Epithelial cell of esophagus (primary cell): ENCODE measurements around the gene GRK6.

Experiments used
- DNase-seq: peaks from one replicate; pipeline ENCODE4 v3.0.0; 2010; ENCODE audit warnings: low read depth
- H3K4me3 ChIP-seq: 2 replicates; pipeline ENCODE4 v1.5.1; 2011; ENCODE audit warnings: mild to moderate bottlenecking, low read length, control low read depth
- TF ChIP-seq, protein P1 (sequence below): IDR thresholded peaks from 2 replicates; pipeline ENCODE4 v1.5.1; 2011; ENCODE audit warnings: low read depth, mild to moderate bottlenecking, low read length, control low read depth, inconsistent platforms; ENCODE audit not compliant: insufficient read depth; ENCODE audit errors: missing control alignments

GRK6 gene

DNA sequence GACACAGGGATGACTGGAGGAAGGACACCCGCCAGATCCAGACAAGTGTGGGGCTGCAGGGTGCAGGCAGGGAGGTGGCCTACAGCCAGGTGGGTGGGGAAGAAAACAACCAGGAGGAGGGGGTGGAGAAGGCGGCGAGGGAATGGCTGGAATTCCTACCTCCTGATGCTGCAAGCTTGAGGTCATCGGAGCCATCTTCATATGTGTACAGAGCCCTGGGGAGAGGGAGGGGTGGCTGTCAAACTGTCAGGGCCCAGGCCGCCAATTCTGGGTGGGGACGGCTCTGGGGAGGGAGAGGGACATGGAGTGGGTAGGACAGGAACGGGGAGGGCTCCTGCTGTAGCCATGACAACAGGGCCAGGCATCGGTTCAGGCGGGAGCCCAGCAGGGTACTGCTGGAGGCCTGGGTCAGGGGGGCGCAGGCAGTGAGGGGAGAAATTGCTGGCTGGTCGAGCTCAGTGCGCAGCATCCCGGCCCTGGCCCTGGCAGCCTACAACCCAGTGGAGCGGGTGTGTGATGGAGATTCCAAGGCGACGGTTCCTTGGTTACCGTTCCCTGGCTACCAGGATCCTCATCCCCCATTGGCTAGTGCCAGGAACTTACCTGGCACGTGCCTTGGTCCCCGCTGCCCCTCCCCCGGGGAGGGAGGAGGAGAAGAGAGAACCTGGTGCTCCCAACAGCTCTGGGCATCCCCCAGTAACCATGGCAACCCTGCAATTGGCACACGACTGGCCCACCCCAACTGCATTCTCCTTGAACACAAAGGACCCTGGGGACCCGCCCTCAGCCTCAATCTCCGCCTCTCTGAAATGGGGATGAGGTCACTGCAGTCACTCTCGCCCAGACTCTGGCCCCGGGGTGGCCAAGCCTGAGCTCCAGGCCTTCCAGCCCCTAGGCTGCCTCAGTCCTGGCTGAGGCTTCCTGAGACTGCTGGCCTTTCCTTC is 42.5 kb downstream of the GRK6 start:
- peak; percentile 82 for DNase-seq
- TF ChIP-seq, protein P1, sequence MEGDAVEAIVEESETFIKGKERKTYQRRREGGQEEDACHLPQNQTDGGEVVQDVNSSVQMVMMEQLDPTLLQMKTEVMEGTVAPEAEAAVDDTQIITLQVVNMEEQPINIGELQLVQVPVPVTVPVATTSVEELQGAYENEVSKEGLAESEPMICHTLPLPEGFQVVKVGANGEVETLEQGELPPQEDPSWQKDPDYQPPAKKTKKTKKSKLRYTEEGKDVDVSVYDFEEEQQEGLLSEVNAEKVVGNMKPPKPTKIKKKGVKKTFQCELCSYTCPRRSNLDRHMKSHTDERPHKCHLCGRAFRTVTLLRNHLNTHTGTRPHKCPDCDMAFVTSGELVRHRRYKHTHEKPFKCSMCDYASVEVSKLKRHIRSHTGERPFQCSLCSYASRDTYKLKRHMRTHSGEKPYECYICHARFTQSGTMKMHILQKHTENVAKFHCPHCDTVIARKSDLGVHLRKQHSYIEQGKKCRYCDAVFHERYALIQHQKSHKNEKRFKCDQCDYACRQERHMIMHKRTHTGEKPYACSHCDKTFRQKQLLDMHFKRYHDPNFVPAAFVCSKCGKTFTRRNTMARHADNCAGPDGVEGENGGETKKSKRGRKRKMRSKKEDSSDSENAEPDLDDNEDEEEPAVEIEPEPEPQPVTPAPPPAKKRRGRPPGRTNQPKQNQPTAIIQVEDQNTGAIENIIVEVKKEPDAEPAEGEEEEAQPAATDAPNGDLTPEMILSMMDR: no peak
- H3K4me3 ChIP-seq: no peak overlapping the region

DNA sequence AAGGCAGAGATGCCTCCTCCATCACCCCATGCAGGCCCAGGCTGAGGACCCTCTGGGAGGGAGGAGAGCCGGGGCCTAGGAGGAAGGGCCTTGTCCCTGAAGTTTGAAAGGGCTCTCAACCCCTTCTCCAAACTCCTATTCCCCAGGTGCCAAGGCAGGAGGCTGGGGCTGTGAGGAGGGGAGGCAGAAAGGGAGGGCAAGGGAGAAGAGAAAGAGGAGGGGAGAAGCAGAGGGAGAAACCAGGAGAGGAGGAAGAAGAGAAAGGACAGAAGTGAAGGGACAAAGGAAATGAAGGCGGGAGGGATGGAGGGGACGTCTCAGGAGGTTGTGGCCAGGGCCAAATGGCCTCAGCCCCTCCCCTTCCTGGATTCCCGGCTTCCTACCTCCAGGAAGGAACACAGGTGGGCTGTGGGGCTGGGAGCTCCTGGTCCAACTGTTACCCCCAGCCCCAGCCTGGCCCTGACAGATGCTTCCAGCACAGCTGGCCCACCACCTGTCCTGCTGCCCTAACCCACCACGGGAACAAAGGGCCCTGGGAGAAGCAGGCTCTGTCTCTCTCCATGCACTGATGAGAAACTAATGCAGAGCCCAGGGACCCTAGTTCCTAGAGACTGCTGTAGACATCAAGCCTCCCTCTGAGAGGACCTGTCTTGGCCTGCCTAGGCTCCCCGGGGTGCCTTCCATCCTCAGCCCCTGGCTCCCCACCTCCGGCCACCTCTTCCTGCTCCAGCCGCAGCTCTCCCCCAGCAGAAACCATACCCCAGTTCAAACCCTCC is 43.5 kb downstream of the GRK6 start:
- no peak for DNase-seq
- TF ChIP-seq, protein P1: no peak
- no peak overlapping the region for H3K4me3 ChIP-seq

DNA sequence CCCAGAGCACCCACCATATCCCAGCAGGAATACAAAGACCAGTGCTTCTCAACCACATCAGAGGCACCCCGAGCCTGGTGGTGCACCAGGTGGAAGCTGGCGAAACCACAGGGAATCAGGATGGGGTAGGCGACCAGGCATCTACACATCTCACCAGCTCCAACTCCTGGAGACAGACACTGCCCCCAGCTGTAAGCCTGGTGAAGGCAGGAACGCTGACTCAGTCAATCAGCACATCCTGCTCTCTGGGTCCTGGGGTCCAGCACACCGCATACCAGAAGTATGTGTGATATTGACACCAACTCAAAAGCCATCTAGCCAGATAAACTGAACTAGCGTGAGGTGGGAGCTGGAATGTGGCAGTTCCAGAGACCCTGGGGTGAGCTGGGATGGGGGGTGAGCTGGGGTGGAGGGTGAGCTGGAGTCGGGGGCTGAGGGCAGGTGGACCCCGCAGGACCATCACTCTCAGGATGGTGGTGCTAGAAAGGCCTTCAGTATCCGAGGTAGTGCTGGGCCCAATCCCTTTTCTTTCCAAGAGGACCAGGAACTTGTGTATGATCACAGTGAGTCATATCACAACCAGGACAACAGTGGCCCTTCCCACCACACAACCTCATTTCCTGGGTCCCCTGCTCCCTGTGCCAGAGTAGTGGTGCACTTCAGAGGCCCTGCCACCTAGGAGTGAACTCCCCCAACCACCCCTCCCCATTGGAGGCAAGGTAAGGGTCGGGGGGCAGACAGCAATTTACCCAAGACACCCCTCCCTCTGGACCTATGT is 44.5 kb downstream of the GRK6 start:
- no peak overlapping the region for H3K4me3 ChIP-seq
- TF ChIP-seq, protein P1: no peak
- DNase-seq: peak; percentile 63

DNA sequence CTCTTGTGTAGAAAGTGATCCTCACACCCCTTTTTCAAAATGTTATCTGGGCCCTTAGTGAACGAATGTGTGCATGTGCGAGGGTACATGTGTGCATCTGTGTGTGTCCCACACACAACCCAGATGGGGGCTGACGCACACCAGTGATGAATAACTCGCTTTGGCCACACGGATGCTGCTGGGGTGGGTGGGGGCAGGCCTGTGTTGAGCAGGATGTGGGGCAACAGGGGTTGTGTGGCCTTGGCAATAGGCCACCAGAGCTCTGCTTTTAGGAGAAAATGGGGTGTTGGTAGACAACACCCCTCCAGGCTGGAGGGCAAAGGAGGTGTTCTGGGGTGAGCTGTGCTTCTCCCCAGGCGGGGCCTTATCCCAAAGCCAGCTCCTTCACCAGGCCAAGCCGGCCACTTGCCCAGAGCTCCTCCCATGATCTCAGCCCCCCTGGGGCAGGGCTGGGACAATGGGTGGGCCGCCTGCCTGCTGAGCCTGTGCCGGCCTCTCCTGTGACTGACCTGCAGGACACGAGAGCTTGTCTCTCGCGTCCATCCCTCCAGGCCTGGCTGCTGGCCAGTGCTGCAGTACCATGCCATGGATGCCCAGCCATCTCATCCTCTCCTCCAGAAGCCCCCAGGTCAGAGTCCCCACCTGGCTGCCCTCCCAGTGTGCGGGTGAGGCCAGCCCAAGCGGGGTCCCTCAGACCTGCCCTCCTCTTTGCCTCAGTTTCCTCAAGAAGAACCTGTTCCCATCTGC is 45.3 kb downstream of the GRK6 start:
- TF ChIP-seq, protein P1: no peak
- peak overlapping the region; percentile 63 for H3K4me3 ChIP-seq

DNA sequence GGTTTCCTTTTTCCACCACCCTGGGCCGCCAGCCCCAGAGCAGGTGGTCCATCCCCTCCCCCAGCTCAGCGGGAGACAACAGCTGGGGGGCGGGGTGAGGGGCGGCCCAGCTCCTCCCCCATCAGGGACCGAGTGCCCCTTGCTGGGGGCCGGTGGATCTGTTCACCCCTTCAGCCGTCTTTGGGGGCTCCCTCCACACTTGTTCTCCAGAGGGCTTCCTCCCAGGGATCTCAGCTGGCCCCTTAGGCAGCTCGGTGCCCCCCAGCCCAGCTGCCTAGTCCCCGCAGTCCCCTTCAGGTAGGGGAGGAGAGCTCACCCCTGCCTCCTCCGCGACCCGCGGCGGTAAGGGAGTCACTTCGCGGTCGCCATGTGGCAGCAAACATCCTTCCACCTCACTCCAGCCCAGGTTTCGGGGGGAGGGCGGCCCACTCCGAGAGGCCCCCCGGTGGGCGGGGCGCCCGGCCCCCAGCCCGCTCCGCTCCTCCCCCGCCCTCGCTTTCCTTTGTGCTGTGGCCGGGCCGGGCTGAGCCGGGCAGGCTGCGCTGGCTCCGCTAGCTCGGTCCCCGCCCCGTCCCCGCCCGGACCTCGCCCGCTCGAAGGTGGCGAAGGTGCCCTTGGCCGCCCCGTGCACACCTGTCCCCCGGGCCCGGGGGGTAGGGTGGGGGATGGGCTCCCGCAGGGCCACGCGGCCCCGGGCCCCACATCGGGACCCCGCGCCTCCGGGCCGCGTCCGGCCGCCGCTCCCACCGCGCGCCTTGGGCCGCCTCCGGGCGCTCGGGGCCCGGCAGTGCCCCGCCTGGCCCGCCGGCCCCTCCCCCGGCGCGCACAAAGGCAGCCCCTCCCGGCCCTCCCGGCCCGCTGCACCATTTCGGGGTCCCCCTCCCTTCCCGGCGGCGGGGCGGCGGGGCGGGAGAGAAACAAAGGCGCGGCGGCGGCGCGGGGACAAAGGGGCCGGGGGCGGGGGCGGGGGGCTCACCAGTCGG is 46.3 kb downstream of the GRK6 start:
- TF ChIP-seq, protein P1: no peak
- DNase-seq: no peak
- peak overlapping the region; percentile 63 for H3K4me3 ChIP-seq

More for the DNA sequence above, 45.3 kb downstream of the GRK6 start:
- no peak for DNase-seq
